ENCODE measurements around the gene RNF223.
"Not testable (repeated sequence)": the region's sequence is repeated elsewhere in the genome, so short reads cannot be mapped to it uniquely, and the experiment has no call there.

DNA sequence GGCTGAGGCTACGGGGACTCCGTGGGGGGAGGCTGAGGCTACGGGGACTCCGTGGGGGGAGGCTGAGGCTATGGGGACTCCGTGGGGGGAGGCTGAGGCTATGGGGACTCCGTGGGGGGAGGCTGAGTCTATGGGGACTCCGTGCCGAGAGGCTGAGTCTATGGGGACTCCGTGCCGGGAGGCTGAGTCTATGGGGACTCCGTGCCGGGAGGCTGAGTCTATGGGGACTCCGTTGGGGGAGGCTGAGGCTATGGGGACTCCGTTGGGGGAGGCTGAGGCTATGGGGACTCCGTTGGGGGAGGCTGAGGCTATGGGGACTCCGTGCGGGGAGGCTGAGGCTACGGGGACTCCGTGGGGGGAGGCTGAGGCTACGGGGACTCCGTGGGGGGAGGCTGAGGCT, 3.3 kb upstream of the RNF223 start:
- TF ChIP-seq POLR2A (IDR thresholded peaks at IDR 0.05) = not testable (repeated sequence)
- TF ChIP-seq, protein P1, sequence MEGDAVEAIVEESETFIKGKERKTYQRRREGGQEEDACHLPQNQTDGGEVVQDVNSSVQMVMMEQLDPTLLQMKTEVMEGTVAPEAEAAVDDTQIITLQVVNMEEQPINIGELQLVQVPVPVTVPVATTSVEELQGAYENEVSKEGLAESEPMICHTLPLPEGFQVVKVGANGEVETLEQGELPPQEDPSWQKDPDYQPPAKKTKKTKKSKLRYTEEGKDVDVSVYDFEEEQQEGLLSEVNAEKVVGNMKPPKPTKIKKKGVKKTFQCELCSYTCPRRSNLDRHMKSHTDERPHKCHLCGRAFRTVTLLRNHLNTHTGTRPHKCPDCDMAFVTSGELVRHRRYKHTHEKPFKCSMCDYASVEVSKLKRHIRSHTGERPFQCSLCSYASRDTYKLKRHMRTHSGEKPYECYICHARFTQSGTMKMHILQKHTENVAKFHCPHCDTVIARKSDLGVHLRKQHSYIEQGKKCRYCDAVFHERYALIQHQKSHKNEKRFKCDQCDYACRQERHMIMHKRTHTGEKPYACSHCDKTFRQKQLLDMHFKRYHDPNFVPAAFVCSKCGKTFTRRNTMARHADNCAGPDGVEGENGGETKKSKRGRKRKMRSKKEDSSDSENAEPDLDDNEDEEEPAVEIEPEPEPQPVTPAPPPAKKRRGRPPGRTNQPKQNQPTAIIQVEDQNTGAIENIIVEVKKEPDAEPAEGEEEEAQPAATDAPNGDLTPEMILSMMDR (IDR thresholded peaks at IDR 0.05) = not testable (repeated sequence)
